ENCODE measurements around the gene ECE1.

DNA sequence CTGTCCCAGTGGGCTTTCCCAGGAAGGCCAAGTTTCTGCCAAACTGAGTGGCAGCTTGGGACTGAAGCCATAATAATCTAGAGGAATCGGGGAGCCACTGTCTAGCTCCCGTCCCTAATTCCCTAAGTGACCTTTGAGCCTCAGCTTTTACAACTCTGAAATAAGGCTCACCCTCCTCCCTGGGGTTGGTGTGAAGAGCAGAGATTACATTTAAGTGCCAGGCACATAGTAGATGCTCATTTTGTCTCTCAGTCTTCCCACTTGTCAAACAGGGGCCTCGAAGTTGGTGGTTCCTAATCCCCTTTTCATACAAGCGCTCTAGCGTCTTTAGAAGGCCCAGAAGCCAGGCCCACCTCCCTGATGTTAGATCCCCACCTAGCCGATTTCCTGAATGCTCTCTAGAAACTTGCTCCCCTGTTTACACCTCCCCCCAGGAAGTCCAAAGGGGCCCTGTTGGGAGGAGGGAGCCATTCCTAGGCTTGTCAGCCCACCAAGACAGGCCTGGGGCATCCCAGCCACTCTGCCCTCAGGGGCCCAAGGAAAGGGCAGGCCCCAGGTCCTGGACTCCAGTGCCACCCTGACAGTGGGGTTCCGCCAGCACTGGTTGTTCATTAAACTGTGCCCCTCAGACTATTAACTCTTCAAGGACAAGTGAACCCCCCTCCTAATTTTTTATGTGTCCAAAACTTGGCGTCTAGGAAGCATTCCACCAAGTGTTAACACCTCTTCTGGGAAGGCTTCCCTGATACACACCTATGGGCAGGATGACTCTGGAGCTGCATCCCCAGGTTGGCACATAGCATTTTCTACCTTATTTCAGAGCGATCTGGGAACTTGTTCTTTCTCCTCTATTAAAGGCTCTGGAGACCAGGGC, 49.3 kb upstream of the ECE1 start:
- TF ChIP-seq NRF1 (conservative IDR thresholded peaks at IDR 0.05 in 1 of 2, IDR thresholded peaks at IDR 0.05 in 1 of 2) (no peak), TEAD2 (tag; IDR thresholded peaks at IDR 0.05) (no peak), ZSCAN32 (CRISPR knock-in tag; IDR thresholded peaks at IDR 0.05) (no peak), HDGF (IDR thresholded peaks at IDR 0.05) (no peak), MED1 (CRISPR knock-in tag; IDR thresholded peaks at IDR 0.05; ENCODE audit: borderline replicate concordance) (no peak), CBX5 (IDR thresholded peaks at IDR 0.05; ENCODE audit: borderline replicate concordance, low read depth) (no peak), U2AF1 (optimal IDR thresholded peaks at IDR 0.05; ENCODE audit: low read depth, low read length) (no peak), CREM (IDR thresholded peaks at IDR 0.05; ENCODE audit: low read depth) (no peak), EZH2 (IDR thresholded peaks at IDR 0.05; ENCODE audit: borderline replicate concordance, low read depth, low read length) (no peak)
- TF ChIP-seq, protein P1, sequence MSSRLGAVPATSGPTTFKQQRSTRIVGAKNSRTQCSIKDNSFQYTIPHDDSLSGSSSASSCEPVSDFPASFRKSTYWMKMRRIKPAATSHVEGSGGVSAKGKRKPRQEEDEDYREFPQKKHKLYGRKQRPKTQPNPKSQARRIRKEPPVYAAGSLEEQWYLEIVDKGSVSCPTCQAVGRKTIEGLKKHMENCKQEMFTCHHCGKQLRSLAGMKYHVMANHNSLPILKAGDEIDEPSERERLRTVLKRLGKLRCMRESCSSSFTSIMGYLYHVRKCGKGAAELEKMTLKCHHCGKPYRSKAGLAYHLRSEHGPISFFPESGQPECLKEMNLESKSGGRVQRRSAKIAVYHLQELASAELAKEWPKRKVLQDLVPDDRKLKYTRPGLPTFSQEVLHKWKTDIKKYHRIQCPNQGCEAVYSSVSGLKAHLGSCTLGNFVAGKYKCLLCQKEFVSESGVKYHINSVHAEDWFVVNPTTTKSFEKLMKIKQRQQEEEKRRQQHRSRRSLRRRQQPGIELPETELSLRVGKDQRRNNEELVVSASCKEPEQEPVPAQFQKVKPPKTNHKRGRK (tag; IDR thresholded peaks at IDR 0.05), result no peak
- TF ChIP-seq, protein P2, sequence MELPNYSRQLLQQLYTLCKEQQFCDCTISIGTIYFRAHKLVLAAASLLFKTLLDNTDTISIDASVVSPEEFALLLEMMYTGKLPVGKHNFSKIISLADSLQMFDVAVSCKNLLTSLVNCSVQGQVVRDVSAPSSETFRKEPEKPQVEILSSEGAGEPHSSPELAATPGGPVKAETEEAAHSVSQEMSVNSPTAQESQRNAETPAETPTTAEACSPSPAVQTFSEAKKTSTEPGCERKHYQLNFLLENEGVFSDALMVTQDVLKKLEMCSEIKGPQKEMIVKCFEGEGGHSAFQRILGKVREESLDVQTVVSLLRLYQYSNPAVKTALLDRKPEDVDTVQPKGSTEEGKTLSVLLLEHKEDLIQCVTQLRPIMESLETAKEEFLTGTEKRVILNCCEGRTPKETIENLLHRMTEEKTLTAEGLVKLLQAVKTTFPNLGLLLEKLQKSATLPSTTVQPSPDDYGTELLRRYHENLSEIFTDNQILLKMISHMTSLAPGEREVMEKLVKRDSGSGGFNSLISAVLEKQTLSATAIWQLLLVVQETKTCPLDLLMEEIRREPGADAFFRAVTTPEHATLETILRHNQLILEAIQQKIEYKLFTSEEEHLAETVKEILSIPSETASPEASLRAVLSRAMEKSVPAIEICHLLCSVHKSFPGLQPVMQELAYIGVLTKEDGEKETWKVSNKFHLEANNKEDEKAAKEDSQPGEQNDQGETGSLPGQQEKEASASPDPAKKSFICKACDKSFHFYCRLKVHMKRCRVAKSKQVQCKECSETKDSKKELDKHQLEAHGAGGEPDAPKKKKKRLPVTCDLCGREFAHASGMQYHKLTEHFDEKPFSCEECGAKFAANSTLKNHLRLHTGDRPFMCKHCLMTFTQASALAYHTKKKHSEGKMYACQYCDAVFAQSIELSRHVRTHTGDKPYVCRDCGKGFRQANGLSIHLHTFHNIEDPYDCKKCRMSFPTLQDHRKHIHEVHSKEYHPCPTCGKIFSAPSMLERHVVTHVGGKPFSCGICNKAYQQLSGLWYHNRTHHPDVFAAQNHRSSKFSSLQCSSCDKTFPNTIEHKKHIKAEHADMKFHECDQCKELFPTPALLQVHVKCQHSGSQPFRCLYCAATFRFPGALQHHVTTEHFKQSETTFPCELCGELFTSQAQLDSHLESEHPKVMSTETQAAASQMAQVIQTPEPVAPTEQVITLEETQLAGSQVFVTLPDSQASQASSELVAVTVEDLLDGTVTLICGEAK (IDR thresholded peaks at IDR 0.05), result no peak
- TF ChIP-seq, protein P2 (CRISPR knock-in tag; IDR thresholded peaks at IDR 0.05), result no peak
- TF ChIP-seq, protein P3, sequence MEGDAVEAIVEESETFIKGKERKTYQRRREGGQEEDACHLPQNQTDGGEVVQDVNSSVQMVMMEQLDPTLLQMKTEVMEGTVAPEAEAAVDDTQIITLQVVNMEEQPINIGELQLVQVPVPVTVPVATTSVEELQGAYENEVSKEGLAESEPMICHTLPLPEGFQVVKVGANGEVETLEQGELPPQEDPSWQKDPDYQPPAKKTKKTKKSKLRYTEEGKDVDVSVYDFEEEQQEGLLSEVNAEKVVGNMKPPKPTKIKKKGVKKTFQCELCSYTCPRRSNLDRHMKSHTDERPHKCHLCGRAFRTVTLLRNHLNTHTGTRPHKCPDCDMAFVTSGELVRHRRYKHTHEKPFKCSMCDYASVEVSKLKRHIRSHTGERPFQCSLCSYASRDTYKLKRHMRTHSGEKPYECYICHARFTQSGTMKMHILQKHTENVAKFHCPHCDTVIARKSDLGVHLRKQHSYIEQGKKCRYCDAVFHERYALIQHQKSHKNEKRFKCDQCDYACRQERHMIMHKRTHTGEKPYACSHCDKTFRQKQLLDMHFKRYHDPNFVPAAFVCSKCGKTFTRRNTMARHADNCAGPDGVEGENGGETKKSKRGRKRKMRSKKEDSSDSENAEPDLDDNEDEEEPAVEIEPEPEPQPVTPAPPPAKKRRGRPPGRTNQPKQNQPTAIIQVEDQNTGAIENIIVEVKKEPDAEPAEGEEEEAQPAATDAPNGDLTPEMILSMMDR (IDR thresholded peaks at IDR 0.05 in 2 of 3, conservative IDR thresholded peaks at IDR 0.05 in 1 of 3; ENCODE audit: insufficient read depth in 2 of 3, low read depth in 1 of 3, low read length in 3 of 3), result no peak
